GM21619 (cell line): ENCODE data around the gene IL31.

ENCODE experiments used
- ATAC-seq: cut with Tn5 transposase; IDR thresholded peaks from one replicate; pipeline ENCODE4 v1.9.1; 2021; ENCODE audit not compliant: unreplicated experiment

The IL31 gene

GRCh38 chr12:122158700-122159285 lies 15.2 kb downstream of the IL31 start:
- no peak for ATAC-seq

- no peak for ATAC-seq
These were observed 18.3 kb downstream of the IL31 start for GRCh38 chr12:122155705-122156104.

GRCh38 chr12:122152754-122153153 lies 21.3 kb downstream of the IL31 start:
- no peak for ATAC-seq

- no peak for ATAC-seq
These were observed 23.8 kb downstream of the IL31 start for GRCh38 chr12:122150127-122150681.

GRCh38 chr12:122148657-122149056 lies 25.4 kb downstream of the IL31 start:
- no peak for ATAC-seq

GRCh38 chr12:122147514-122148290 lies 26.3 kb downstream of the IL31 start:
- no peak for ATAC-seq

- no peak for ATAC-seq
These were observed 28.3 kb downstream of the IL31 start for GRCh38 chr12:122145505-122146330.

- no peak for ATAC-seq
These were observed 29.1 kb downstream of the IL31 start for GRCh38 chr12:122144885-122145284.

GRCh38 chr12:122142857-122143256 lies 31.2 kb downstream of the IL31 start:
- no peak for ATAC-seq

- no peak for ATAC-seq
These were observed 31.9 kb downstream of the IL31 start for GRCh38 chr12:122141911-122142725.

GRCh38 chr12:122140467-122141257 lies 33.4 kb downstream of the IL31 start:
- no peak for ATAC-seq

- ATAC-seq, result no peak
These were observed 34.1 kb downstream of the IL31 start for GRCh38 chr12:122139941-122140340.

- ATAC-seq, result no peak
These were observed 34.8 kb downstream of the IL31 start for GRCh38 chr12:122139266-122139665.

GRCh38 chr12:122138616-122139015 lies 35.4 kb downstream of the IL31 start:
- ATAC-seq, result no peak

- no peak for ATAC-seq
These were observed 35.8 kb downstream of the IL31 start for GRCh38 chr12:122138181-122138580.

GRCh38 chr12:122137681-122138080 lies 36.3 kb downstream of the IL31 start:
- ATAC-seq, result no peak

GRCh38 chr12:122137229-122137628 lies 36.8 kb downstream of the IL31 start:
- no peak for ATAC-seq

GRCh38 chr12:122135437-122136031 lies 38.5 kb downstream of the IL31 start:
- no peak for ATAC-seq

- no peak for ATAC-seq
These were observed 40.6 kb downstream of the IL31 start for GRCh38 chr12:122133192-122133950.
